Lower leg skin (tissue), 4 donors: ENCODE measurements around the gene SRCIN1. TPM values are rescaled to one million over a fixed set of nuclear protein-coding genes. Genes with fewer than 3 reads are reported as not detected.

Experiments
- DNase-seq, 2 donors: peaks; one replicate each; pipeline ENCODE4 v3.0.0-alpha.2; 2019; ENCODE audit warnings: low spot score in 2 of 2
- H3K4me3 ChIP-seq: fragments of 200-600 bp; sonication (generic); 2 replicates; pipeline ENCODE4 v1.5.1; 2017; ENCODE audit warnings: mild to moderate bottlenecking, low read depth; ENCODE audit not compliant: poor library complexity, severe bottlenecking
- CTCF ChIP-seq, 3 donors: fragments of 450-650 bp; IDR thresholded peaks; one replicate each; pipeline ENCODE4 v1.5.1; 2016; ENCODE audit warnings: antibody characterized with exemption in 3 of 3, mild to moderate bottlenecking in 3 of 3, moderate library complexity in 2 of 3
- POLR2A ChIP-seq, 2 donors: fragments of 450-650 bp; IDR thresholded peaks; one replicate each; pipeline ENCODE4 v1.6.1; 2016 to 2017; ENCODE audit warnings: antibody characterized with exemption in 2 of 2, mild to moderate bottlenecking in 1 of 2, moderate library complexity in 1 of 2
- WGBS, 2 donors: methylation state at CpG; one replicate each; pipeline ENCODE4 v1.1.5; 2018; 5-methylcytosine and 5-hydroxymethylcytosine counted together
- intact Hi-C: fragments of 100-400 bp; cut with DNase I; formaldehyde crosslinking; loops from one replicate; pipeline ENCODE4 v1.15.0; 2023; ENCODE audit warnings: low total_unique reads
- total RNA-seq, 4 donors: library from RNA; depleted of rRNA; stranded (reverse); fragments of >200 nt; gene quantifications; one replicate each; pipeline ENCODE4 v1.1.0, GENCODE V29; 2016

The SRCIN1 gene
- total RNA-seq, 4 donors from 2014 or later = 12.0 to 20.2 (median 15.6) TPM

DNA sequence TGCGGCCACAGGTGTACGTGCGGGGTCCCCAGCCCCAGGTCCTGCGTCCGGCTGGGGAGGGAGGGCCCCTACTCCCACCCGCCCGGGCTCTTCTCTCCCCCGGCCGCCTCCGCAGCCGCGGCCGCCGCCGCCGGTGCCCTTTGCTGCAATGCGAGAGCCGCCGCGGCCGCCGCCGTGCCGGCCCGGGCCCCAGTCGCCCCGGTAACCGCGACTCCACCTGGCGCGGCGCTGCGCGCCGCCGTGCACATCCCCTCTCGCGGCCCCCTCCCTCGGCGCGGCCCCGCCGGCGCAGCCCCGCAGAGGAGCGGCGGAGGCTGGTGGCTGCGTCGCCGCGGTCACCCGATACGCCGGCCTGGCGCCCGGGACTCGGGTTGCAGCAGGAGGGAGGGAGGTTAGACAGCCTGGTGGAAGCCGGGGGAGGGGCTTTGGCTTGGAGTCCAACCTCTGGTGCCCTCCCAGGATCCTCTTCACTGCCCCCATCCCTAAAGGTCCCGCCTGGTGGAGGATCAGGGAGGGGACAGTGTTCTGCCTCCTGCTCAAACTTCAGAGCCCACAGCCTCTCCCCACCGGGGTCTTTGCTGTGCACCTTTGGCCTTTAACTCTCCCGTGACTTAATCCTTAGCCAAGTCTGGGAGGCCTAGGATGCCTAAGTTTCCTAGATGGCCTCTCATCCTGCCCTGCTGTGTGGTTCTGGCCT is 32.9 kb downstream of the SRCIN1 start:
- intact Hi-C loops = no loop called here
- WGBS, 2 donors = 5 to 11% methylated on average over 9 to 29 of the region's 61 CpGs
- DNase-seq = no peak
- TF ChIP-seq CTCF (IDR thresholded peaks at IDR 0.05) = no peak
- H3K4me3 ChIP-seq = no peak overlapping the region

DNA sequence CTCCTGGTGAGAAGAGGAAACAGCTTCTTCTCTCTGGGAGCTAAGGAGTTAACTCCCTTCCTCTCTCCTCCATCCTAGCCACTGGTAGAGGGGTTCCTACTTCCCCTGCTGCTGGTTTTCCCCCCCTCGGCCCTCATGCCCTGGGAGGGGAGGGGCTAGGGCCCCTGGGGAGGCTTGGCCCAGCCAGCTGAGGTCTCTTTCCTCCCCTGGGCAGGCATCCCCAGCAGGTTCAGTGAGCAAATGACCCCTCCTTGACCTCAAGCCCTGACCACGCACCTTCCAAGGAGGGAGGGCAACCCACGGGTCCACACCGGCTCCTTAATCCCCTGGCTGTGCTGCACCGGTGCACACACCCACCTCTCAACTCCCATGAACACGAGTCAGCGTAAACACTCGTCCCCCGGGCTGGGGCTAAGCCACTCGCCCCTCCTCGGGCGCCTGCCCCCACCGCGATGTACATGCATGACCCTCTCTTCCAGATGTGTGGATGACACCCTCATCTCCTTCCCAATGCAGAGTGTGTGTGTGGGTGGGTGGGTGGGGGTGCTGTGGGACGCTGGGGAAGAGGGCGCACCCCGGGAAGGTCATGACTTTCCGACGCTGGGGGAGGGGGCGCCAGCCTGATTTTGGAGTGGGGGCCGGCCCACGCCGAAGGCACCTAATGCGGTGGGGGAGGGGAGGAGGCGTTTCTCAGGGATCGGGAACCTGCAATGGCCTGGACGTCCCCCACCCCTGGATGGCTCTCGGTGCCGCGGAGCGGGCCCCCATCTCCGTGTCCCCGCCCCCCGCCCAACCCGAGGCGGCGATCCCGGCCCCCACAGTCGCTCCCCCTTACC is 33.7 kb downstream of the SRCIN1 start:
- TF ChIP-seq POLR2A (IDR thresholded peaks at IDR 0.05) (no peak), CTCF (IDR thresholded peaks at IDR 0.05) (no peak)
- intact Hi-C loops = no loop called here
- 15 to 17% methylated on average over 26 to 27 of the region's 39 CpGs for WGBS, 2 donors
- DNase-seq = no peak
- H3K4me3 ChIP-seq = no peak overlapping the region

DNA sequence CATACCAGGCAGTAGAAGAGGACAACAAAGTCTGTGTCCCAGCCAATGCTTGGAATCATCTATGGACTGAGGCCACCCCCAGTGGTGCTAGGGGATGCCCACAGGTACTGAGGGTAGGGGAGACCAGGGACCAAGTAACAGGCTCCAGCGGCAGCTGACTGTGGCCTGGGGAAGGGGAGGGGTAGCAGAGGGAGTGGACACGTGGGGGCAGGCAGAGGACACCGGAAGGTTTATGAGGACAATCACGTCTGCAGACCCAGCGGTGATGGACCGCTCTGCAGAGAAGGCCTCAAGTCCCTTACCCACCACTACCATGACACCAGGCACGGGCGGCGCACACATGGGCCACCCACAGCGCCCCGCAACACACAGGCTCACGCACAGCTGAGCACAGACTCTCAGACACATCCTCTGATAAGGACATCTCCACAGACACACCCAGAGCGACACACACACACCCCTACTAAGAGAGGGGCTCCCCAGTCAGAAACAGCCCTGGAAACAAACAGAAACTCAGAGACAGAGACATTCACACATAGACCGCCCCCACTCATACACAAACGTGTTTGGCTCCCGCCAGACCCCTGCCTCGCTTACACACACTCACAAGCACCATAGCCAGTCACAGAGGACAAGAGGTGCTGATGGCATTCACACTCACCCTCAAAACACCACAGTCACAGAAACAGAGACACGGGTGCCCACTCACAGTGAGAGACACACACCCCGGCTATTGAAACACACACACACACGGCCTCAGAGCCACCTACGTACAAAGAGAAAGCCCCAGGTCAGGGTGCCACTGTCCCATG is 35.8 kb downstream of the SRCIN1 start:
- DNase-seq = no peak
- TF ChIP-seq CTCF (IDR thresholded peaks at IDR 0.05) (no peak), POLR2A (IDR thresholded peaks at IDR 0.05) (no peak)
- WGBS, 2 donors = 83% methylated on average over 21 of the region's 21 CpGs
- H3K4me3 ChIP-seq = no peak overlapping the region
- intact Hi-C loops = no loop called here

DNA sequence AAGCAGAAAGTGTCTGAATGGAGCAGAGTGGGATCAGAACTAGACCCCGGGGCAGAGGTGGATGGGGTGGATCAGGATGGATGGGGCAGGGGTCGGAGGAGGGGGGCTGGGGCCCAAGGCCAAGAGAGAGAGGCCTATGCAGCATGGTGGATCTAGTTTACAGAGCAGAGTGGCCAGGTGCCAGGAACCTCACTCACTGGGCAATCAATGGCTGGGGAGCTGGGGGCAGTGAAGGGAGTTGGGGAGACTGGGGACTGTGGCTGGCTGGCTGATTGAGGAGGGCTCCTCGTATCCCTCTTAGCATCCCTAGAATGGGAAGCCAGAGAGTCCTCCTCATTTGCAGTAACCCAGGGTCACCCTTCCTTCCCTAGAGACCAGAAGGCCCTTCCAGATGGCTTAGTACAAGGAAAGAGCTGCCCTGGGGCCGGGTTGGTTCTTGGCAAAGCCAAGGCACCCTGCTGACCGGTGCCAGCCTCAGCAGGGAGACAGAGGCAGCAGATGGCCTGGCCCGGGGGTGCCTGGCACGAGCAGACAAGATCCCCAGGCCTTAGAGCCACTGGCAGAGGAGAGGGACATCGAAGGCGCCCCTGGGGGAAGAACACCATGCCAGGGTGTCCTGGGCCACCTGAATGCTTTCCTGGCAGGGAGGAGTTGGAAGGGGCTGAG is 36.8 kb downstream of the SRCIN1 start:
- 79 to 84% methylated on average over 8 to 9 of the region's 9 CpGs for WGBS, 2 donors
- intact Hi-C loops = no loop called here
- TF ChIP-seq CTCF (IDR thresholded peaks at IDR 0.05) (no peak), POLR2A (IDR thresholded peaks at IDR 0.05) (no peak)
- no peak overlapping the region for H3K4me3 ChIP-seq
- no peak for DNase-seq

GRCh38 chr17:38568274-38568673 is 37.5 kb downstream of the SRCIN1 start:
- H3K4me3 ChIP-seq = no peak overlapping the region
- TF ChIP-seq POLR2A (IDR thresholded peaks at IDR 0.05) (no peak), CTCF (IDR thresholded peaks at IDR 0.05) (no peak)
- intact Hi-C loops = no loop called here
- 80 to 92% methylated on average over 6 of the region's 6 CpGs for WGBS, 2 donors
- no peak for DNase-seq
